NCI-H2196 (cell line): Measurements from ENCODE around the gene FRRS1.
"Not testable (repeated sequence)": the region's sequence is repeated elsewhere in the genome, so short reads cannot be mapped to it uniquely, and the experiment has no call there.

Experiments
- DNase-seq: peaks from one replicate; lab custom pipeline; 2025; ENCODE audit not compliant: unreplicated experiment; lab: John Stamatoyannopoulos, UW

Gene FRRS1

GRCh38 chr1:99766378-99766800 lies at the start of gene FRRS1:
Gene FRRS1 (minus strand): TSS chr1:99766635. CDS start chr1:99748768, 17,867 bp downstream.
- DNase-seq, result peak; percentile 41

- DNase-seq, result no peak
Observed at GRCh38 chr1:99814373-99814900, 48.0 kb upstream of the FRRS1 start.

- DNase-seq, result no peak
Observed at GRCh38 chr1:99811747-99812146, 45.3 kb upstream of the FRRS1 start.

- no peak for DNase-seq
Observed at GRCh38 chr1:99811075-99811474, 44.6 kb upstream of the FRRS1 start.

GRCh38 chr1:99808391-99809115 lies 42.1 kb upstream of the FRRS1 start:
- peak; percentile 84 for DNase-seq

GRCh38 chr1:99806882-99807281 lies 40.4 kb upstream of the FRRS1 start:
- DNase-seq, result no peak

GRCh38 chr1:99801584-99801983 lies 35.1 kb upstream of the FRRS1 start:
- DNase-seq, result no peak

GRCh38 chr1:99793861-99794260 lies 27.4 kb upstream of the FRRS1 start:
- DNase-seq, result not testable (repeated sequence)

- DNase-seq, result no peak
Observed at GRCh38 chr1:99789715-99790114, 23.3 kb upstream of the FRRS1 start.

GRCh38 chr1:99788896-99789295 lies 22.5 kb upstream of the FRRS1 start:
- DNase-seq, result no peak

GRCh38 chr1:99786751-99787501 lies 20.5 kb upstream of the FRRS1 start:
- no peak for DNase-seq

- DNase-seq, result no peak
Observed at GRCh38 chr1:99784809-99785255, 18.4 kb upstream of the FRRS1 start.

- DNase-seq, result no peak
Observed at GRCh38 chr1:99784143-99784542, 17.7 kb upstream of the FRRS1 start.

- no peak for DNase-seq
Observed at GRCh38 chr1:99782920-99783319, 16.5 kb upstream of the FRRS1 start.

- no peak for DNase-seq
Observed at GRCh38 chr1:99782397-99782796, 16.0 kb upstream of the FRRS1 start.

- no peak for DNase-seq
Observed at GRCh38 chr1:99781798-99782197, 15.4 kb upstream of the FRRS1 start.

GRCh38 chr1:99777752-99778151 lies 11.3 kb upstream of the FRRS1 start:
- no peak for DNase-seq

GRCh38 chr1:99776120-99776519 lies 9.7 kb upstream of the FRRS1 start:
- DNase-seq, result no peak

GRCh38 chr1:99772809-99773208 lies 6.4 kb upstream of the FRRS1 start:
- no peak for DNase-seq

GRCh38 chr1:99771513-99771918 lies 5.1 kb upstream of the FRRS1 start:
- no peak for DNase-seq

GRCh38 chr1:99768524-99769245 lies 2.2 kb upstream of the FRRS1 start:
- no peak for DNase-seq
